Endothelial cell (in vitro differentiated cells): ENCODE results near the gene MEI1. TPM values are rescaled to one million over a fixed set of nuclear protein-coding genes. Genes with fewer than 3 reads are reported as not detected.
A peak's percentile ranks its signal among the peaks of the same experiment; 100 is the strongest.

Experiments used
- DNase-seq: peaks from one replicate; pipeline ENCODE4 v3.0.0; 2021; ENCODE audit warnings: low spot score
- H3K27ac Mint-ChIP-seq: one replicate; pipeline ENCODE4 v1.8.0; 2021; ENCODE audit warnings: mixed read lengths, inconsistent platforms; ENCODE audit not compliant: unreplicated experiment
- H3K27me3 Mint-ChIP-seq: one replicate; pipeline ENCODE4 v1.8.0; 2021; ENCODE audit warnings: mild to moderate bottlenecking, moderate library complexity, mixed read lengths, inconsistent platforms; ENCODE audit not compliant: unreplicated experiment
- H3K36me3 Mint-ChIP-seq: one replicate; pipeline ENCODE4 v1.8.0; 2021; ENCODE audit warnings: mild to moderate bottlenecking, low read depth, mixed read lengths, inconsistent platforms; ENCODE audit not compliant: unreplicated experiment
- H3K4me1 Mint-ChIP-seq: one replicate; pipeline ENCODE4 v1.8.0; 2021; ENCODE audit warnings: mild to moderate bottlenecking, mixed read lengths, inconsistent platforms; ENCODE audit not compliant: unreplicated experiment
- H3K4me3 Mint-ChIP-seq: one replicate; pipeline ENCODE4 v1.8.0; 2021; ENCODE audit warnings: mild to moderate bottlenecking, mixed read lengths, inconsistent platforms; ENCODE audit not compliant: unreplicated experiment
- H3K9me3 Mint-ChIP-seq: one replicate; pipeline ENCODE4 v1.8.0; 2021; ENCODE audit warnings: mixed read lengths, inconsistent platforms; ENCODE audit not compliant: unreplicated experiment
- total RNA-seq: library from RNA; stranded (reverse); fragmentation: NEBNext Ultra II Directional; extraction: Animal tissue kit (Norgen Biotek cat#: 25700); gene quantifications from one replicate; pipeline ENCODE4 v1.2.1, GENCODE V29; 2021; ENCODE audit not compliant: unreplicated experiment
- TF ChIP-seq, protein P1 (sequence below): fragments of 200-600 bp; sonication (generic); IDR thresholded peaks from one replicate; pipeline ENCODE4 v1.5.0; 2021; ENCODE audit warnings: antibody characterized with exemption; ENCODE audit not compliant: unreplicated experiment

The MEI1 gene
- total RNA-seq, 1 donor from 2014 or later, result 0.38 TPM

DNA sequence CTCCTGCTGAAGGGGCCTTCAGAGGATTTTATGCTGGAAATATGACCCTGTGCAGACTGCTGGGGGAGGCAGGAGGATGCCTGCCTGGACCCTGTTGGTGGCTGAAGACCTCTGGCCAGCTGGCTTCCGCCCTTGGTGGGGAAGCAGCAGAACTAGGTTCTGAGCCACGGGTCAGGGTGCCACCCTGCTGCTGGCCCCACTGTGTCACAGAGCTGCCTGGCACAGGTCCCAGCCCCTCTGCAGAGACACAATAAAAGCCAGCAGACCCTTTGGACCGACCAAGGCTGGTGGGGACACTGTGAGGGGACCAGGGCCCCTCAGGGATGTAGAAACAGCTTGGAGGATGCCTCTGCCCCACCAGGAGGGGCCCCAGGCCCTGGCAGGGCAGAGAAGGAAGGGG, 126.7 kb downstream of the MEI1 start:
- TF ChIP-seq, protein P1, sequence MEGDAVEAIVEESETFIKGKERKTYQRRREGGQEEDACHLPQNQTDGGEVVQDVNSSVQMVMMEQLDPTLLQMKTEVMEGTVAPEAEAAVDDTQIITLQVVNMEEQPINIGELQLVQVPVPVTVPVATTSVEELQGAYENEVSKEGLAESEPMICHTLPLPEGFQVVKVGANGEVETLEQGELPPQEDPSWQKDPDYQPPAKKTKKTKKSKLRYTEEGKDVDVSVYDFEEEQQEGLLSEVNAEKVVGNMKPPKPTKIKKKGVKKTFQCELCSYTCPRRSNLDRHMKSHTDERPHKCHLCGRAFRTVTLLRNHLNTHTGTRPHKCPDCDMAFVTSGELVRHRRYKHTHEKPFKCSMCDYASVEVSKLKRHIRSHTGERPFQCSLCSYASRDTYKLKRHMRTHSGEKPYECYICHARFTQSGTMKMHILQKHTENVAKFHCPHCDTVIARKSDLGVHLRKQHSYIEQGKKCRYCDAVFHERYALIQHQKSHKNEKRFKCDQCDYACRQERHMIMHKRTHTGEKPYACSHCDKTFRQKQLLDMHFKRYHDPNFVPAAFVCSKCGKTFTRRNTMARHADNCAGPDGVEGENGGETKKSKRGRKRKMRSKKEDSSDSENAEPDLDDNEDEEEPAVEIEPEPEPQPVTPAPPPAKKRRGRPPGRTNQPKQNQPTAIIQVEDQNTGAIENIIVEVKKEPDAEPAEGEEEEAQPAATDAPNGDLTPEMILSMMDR, result no peak
- no peak overlapping the region for H3K27ac Mint-ChIP-seq
- no peaks in the 10 kb centered on the region for H3K9me3 Mint-ChIP-seq
- no peak overlapping the region for H3K4me3 Mint-ChIP-seq
- peaks cover 4% of the 10 kb centered on the region for H3K36me3 Mint-ChIP-seq
- peaks cover 6% of the 10 kb centered on the region for H3K27me3 Mint-ChIP-seq
- no peak for DNase-seq
- peaks cover 60% of the 10 kb centered on the region for H3K4me1 Mint-ChIP-seq

DNA sequence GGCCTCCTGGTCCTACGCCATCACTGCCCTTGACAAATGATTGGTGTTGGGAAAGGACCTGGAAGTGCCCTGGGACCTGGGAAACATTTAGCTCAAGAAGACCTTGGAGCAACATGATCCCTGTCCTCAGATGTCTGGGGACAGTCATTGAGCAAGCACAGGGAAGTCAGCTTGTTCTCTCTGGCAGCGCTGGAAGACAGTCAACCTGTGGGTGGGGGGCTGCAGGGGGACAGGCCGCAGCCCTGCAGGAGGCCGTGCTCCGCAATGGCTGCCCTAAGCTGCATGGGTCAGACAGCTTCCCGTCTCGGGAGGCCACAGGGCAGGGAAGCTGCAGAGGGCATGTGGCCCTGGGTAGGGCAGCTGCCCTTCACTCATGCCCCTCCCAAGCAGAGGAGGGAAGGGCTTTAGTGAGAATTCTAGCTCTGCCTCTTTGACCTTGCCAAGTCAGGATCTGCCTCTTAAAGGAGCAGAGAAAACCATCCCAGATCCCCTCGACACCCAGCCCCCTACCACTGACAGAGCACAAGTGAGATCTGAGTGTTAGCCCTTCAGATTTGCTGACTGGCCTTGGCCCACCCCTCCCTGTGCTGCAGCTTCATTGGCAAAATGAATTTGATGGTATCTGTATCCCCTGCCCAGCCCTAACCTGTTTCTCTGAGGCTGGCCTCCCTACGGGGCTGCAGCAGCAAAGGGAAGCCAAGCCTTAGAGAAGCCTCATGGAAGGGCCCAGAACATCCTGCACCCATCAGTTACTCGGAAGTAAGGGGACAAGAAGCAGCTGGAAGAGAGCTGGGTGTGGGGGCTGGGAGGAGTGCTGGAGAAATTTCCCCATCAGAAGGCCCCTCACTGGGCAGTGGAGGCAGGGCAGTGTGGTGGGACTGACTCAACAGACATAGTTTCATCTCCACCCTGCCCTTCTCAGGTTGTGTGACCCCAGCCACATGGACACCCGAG, 127.4 kb downstream of the MEI1 start:
- Mint-ChIP-seq H3K4me3 (no peak overlapping the region), H3K27me3 (peaks cover 5% of the 10 kb centered on the region), H3K27ac (no peak overlapping the region), H3K4me1 (peaks cover 55% of the 10 kb centered on the region), H3K36me3 (peaks cover 4% of the 10 kb centered on the region), H3K9me3 (no peaks in the 10 kb centered on the region)
- DNase-seq, result no peak
- TF ChIP-seq, protein P1, result no peak

DNA sequence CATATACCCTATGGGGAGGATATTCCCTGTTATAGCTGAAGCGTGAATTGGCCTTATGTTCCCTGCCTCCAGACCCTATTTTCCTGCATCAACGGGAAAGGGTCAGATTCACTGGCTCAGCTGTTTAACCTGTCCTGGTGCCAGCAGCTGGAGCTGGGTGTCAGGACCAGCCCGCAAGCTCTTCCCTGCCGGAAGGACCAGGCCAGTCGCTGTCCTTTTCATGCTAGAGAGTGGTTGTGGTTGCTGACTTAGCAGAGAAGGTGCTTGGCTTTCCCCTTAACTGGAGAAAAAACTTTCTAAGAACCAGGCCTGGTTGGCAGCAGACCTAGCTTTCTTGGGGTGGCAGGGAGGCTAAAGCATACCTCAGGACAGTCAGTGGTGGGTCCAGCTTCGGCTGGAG, 128.4 kb downstream of the MEI1 start:
- Mint-ChIP-seq H3K27ac (no peak overlapping the region), H3K9me3 (no peaks in the 10 kb centered on the region), H3K4me3 (no peak overlapping the region), H3K27me3 (peaks cover 7% of the 10 kb centered on the region), H3K36me3 (peaks cover 4% of the 10 kb centered on the region), H3K4me1 (peaks cover 55% of the 10 kb centered on the region)
- TF ChIP-seq, protein P1, result no peak
- no peak for DNase-seq

DNA sequence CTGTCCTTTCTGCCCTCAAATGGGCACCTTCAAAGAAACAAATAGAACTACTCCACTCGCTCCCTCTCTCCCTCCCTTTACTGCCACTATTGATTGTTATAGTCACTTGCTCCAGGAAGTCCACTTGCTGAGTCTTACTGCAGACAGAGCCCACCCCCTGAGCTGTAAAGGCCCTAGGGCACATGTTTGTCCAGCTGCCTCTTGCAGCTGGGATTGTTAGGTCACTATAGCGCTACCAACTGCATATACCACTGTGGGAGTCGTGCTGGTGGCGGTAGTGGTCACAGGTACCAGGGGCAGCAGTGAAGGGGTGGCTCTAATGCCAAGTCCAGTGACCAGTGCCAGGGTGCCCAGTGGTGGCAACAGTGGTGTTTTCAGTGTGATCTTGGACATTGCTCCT, 129.2 kb downstream of the MEI1 start:
- Mint-ChIP-seq H3K27ac (peak overlapping the region; percentile 64), H3K27me3 (peaks cover 9% of the 10 kb centered on the region), H3K4me3 (no peak overlapping the region), H3K36me3 (peaks cover 4% of the 10 kb centered on the region), H3K4me1 (peaks cover 55% of the 10 kb centered on the region), H3K9me3 (no peaks in the 10 kb centered on the region)
- TF ChIP-seq, protein P1, result no peak
- no peak for DNase-seq

DNA sequence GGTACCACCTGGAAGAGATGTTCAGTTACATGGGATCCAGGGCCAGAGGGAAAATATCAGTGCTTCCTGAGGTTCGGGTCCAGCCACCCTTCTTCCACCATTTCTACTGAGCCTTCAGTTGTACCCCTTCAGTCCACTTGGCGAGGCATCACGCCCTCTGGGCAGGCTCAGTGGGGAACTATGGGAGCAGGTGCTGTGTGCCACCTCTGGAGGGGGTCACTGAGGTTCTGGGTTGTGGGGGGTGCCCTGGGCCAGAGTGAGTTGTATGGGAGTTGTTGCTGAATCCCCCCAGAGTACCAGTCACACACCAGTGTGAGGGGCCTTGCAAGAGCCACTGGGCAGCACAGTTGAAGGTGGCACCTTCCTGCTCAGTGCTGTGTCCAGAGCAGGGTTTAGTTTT, 130.9 kb downstream of the MEI1 start:
- Mint-ChIP-seq H3K27ac (no peak overlapping the region), H3K27me3 (peaks cover 13% of the 10 kb centered on the region), H3K36me3 (peaks cover 12% of the 10 kb centered on the region), H3K4me3 (no peak overlapping the region), H3K9me3 (no peaks in the 10 kb centered on the region), H3K4me1 (peaks cover 54% of the 10 kb centered on the region)
- DNase-seq, result no peak
- TF ChIP-seq, protein P1, result no peak
